NOMO-1 (cell line): ENCODE results near the gene GNB3.
A peak's percentile ranks its signal among the peaks of the same experiment; 100 is the strongest.

Experiments
- DNase-seq, 2 experiments: peaks; one replicate each; lab custom pipeline; 2025; ENCODE audit not compliant: unreplicated experiment in 2 of 2; lab: John Stamatoyannopoulos, UW

GNB3 gene

GRCh38 chr12:6836851-6837250, 3.9 kb upstream of the GNB3 start:
- DNase-seq, result no peak

DNA sequence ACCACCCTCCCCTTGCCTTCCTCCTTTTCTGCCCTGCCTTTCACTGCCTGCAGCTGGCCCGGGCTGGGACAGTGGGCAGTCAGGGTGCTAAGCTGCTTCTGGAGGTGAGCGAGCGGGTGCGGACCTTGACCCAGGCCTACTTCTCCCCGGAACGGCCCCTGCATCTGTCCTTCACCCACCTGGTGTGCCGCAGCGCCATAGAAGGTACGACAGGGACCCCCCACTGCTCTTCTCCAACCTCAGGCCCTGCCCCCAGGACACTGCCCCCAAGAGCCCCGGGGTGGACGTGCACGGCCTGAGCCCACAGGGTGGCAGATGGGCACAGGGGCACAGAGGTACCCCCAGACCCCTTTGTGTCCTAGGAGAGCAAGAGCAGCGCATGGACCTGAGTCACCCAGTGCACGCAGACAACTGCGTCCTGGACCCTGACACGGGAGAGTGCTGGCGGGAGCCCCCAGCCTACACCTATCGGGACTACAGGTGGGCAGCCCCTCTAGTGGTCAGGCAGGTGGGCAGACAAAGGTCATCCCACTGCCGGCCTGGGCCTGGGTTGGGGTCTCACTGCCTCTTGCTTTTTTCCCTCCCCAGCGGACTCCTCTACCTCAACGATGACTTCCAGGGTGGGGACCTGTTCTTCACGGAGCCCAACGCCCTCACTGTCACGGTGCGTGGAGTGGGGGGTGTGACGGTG, 3.2 kb upstream of the GNB3 start:
- DNase-seq, result no peak

GRCh38 chr12:6838854-6839253, 1.9 kb upstream of the GNB3 start:
- no peak for DNase-seq

- DNase-seq, result no peak
Observed at GRCh38 chr12:6839482-6840201, 1.1 kb upstream of the GNB3 start.

- no peak for DNase-seq
Observed at GRCh38 chr12:6840330-6840729, 395 bp upstream of the GNB3 start.

DNA sequence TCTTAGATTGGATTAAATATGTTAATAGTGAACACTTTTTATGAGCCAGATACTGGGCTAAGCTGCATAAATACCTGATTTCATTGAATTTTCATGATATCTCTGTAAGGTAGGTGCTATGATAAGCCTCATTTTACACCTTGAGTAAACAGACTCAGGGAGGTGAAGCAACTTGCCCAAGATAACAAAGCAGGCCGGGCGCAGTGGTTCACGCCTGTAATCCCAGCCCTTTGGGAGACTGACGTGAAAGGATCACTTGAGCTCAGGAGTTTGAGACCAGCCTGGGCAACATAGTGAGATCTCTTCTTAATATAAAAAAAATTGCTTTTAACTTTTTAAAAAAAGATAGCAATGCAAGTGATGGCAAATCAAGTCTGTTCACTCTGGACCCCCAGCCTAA, 1.4 kb downstream of the GNB3 start:
- DNase-seq, result no peak

DNA sequence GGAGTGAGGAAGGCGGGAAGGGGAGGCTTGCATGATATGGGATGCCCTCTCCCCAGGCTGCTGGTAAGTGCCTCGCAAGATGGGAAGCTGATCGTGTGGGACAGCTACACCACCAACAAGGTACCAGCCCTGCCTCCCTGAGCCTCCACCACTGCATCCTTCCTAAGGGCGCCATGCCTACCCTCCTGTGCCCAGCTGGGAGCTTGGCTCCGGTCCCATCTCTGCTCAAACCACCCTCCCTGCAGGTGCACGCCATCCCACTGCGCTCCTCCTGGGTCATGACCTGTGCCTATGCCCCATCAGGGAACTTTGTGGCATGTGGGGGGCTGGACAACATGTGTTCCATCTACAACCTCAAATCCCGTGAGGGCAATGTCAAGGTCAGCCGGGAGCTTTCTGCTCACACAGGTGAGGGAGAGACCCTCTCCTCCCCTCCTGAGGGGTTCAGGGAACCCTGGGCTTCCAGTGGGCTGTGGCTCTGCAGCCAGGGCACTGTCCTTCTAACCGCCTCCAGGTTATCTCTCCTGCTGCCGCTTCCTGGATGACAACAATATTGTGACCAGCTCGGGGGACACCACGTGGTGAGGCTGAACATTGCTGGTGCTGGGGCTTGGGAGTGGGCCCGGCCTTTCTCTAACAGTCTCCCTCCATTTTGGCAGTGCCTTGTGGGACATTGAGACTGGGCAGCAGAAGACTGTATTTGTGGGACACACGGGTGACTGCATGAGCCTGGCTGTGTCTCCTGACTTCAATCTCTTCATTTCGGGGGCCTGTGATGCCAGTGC, 2.6 kb downstream of the GNB3 start:
- DNase-seq, result peak in 1 of 2 experiments; percentile 14

- no peak for DNase-seq
Observed at GRCh38 chr12:6845395-6845794, 4.7 kb downstream of the GNB3 start.

GRCh38 chr12:6846316-6846869, 5.7 kb downstream of the GNB3 start:
- DNase-seq, result no peak

DNA sequence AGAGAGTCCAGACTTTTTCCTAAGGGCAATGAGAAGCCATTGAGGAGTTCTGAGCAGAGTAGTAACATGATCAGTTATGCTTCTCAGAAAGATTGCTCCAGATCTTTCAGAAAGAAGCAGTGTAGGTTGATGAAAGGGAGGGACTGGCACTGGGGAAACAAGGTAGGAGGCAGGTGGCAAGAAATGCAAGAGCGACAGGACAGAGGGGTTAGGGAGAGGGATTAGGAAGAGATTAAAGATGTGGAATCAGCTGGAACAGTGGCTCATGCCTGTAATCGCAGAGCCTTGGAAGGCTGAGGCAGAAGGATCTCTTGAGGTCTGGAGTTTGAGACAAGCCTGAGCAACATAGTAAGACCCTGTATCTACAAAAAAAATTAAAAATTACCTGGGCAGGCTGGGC, 7.0 kb downstream of the GNB3 start:
- no peak for DNase-seq

- no peak for DNase-seq
Observed at GRCh38 chr12:6849427-6849826, 8.7 kb downstream of the GNB3 start.

DNA sequence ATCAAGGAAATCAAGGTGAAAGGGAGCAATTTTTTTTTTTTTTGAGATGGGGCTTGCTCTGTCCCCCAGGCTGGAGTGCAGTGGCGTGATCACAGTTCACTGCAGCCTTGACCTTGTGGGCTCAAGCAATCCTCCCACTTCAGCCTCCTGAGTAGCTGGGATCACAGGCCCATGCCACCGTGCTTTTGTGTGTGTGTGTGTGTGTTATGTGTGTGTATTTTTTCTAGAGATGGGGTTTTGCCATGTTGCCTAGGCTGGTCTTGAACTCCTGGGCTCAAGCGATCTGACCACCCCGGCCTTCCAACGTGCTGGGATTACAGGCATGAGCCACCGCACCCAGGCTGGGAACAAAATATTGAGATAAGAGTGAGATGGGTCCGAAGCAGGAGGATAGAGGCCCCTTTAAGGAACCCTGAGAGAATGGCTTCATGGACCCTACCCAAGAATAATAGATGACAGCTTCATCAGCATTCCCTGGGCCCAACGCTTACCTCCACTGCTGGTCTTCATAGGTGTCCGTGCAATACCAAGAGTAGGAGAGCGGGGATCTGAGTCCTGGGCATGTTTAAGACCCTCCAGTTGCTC, 9.3 kb downstream of the GNB3 start:
- no peak for DNase-seq

GRCh38 chr12:6850796-6851152, 10.0 kb downstream of the GNB3 start:
- DNase-seq, result no peak

DNA sequence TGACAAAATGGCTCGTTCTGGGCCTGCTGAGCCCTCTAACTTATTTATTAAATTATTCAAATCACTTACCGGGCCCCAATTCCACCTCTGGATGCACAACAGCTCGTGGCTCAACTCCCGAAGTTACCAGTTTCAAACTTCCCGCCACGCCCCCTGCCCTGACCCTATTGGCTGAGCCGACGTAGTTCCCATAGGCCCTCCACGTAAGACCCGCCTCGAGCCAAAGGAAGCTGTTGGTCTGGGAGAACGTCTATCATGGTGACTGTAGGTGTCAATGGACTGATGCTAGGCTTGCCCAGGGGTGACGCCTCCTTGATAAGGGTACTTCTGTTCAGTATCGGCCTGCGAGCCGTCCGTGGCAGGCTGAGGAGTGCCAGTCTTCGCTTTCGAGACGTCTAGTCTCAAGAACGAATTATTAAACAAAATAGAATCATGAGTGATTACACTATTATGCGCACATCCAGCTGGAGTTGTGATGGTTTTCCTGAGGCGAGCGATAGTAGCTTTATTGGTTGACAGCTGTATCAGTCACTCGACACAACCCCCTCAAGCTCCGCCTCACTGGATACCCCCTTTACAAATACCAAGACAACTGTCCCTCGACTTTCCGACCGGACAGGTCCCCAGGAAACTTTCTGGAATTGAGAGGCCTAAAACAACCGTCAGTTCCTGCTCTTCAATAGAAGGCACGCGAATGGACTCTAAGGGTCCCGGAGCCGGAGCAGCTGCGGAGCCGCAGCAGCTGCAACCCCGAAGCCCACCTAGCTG, 10.6 kb downstream of the GNB3 start, which contains the start of gene CDCA3:
TSS of gene CDCA3 (minus strand) at position 134 of the 768 bp plus-strand sequence. CDS start 334 bp downstream, outside the sequence.
- DNase-seq, result peak; percentile 97 to 99

- peak; percentile 98 to 100 for DNase-seq
Observed at GRCh38 chr12:6851921-6852650, 11.4 kb downstream of the GNB3 start, which contains the start of gene USP5. USP5 (plus strand) TSS chr12:6852150; CDS start chr12:6852180, 30 bp downstream.

DNA sequence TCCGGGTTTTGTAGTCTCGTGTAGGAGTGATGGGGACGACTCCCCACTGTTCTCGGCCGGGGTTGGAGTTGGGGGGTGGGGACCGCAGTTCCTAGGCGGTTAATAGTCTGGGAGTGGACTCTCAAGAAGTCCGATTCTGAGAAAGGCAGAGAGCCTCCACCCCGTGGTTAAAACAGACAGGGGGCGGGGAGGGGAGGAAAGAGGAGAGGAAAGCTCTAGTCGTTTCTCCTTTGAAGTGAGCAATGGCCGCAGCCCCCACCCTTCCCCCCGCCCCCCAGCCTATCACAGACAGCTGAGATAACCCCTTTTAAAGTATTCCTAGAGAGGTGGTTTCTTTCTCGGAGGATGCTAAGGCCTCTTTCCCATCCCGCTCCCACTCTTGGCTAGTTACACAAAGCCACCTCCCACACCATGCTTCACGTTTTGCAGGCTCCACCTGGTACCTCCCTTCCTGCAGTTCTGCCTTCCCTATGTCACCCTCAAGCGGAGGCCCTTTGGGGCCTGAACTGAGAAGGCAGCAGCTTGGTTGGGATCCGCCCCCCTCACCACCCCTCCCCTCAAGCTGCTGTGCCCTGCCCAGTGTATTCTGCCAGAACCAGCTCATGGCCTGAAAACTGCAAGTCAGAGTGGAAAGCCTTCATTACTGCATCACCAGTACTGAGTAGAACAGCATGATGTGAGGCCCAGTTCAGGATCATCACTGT, 12.1 kb downstream of the GNB3 start:
- peak in 1 of 2 experiments; percentile 22 for DNase-seq

DNA sequence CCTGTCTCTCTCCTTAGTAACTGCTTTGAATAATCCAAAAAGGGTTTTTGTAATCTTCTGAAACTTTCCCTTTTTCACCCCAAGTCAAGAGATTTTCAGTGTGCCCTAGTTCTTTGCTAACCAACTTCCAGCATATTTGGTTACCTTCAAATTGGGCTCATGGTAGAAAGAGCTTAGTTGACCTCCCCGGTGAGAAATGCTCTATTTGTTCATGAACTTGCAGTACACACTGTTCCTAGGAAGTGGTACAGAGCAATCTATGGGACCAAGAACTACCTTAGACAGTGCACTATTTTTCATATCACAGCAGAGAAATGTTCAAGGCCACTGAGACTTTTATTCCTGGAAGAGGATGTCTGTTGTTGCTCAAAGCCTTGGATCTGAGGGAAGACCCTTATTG, 12.9 kb downstream of the GNB3 start:
- DNase-seq, result no peak

- DNase-seq, result no peak
Observed at GRCh38 chr12:6854036-6854435, 13.3 kb downstream of the GNB3 start.

- DNase-seq, result no peak
Observed at GRCh38 chr12:6855322-6855721, 14.6 kb downstream of the GNB3 start.
